Measurements from ENCODE around the gene CRY2.

GRCh38 chr11:45802531-45803317 lies 44.6 kb upstream of the CRY2 start:
- TF ChIP-seq, protein P1, sequence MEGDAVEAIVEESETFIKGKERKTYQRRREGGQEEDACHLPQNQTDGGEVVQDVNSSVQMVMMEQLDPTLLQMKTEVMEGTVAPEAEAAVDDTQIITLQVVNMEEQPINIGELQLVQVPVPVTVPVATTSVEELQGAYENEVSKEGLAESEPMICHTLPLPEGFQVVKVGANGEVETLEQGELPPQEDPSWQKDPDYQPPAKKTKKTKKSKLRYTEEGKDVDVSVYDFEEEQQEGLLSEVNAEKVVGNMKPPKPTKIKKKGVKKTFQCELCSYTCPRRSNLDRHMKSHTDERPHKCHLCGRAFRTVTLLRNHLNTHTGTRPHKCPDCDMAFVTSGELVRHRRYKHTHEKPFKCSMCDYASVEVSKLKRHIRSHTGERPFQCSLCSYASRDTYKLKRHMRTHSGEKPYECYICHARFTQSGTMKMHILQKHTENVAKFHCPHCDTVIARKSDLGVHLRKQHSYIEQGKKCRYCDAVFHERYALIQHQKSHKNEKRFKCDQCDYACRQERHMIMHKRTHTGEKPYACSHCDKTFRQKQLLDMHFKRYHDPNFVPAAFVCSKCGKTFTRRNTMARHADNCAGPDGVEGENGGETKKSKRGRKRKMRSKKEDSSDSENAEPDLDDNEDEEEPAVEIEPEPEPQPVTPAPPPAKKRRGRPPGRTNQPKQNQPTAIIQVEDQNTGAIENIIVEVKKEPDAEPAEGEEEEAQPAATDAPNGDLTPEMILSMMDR (IDR thresholded peaks at IDR 0.05) = no peak
- no peak for TF ChIP-seq ZFX (IDR thresholded peaks at IDR 0.05; ENCODE audit: borderline replicate concordance)
